GM20431 (cell line): Measurements from ENCODE around the gene ARPIN.

Source experiments
- in situ Hi-C: fragments of 300-500 bp; cut with MseI, MboI; formaldehyde crosslinking; loops from one replicate; pipeline ENCODE4 v1.15.0; 2020; ENCODE audit warnings: low sequenced_read_pairs; ENCODE audit not compliant: unreplicated experiment

Gene ARPIN

GRCh38 chr15:89852342-89852995 lies 60.3 kb downstream of the ARPIN start:
- in situ Hi-C loops = no loop called here

- in situ Hi-C loops = no loop called here
These were observed 60.9 kb downstream of the ARPIN start for GRCh38 chr15:89851673-89852341.

DNA sequence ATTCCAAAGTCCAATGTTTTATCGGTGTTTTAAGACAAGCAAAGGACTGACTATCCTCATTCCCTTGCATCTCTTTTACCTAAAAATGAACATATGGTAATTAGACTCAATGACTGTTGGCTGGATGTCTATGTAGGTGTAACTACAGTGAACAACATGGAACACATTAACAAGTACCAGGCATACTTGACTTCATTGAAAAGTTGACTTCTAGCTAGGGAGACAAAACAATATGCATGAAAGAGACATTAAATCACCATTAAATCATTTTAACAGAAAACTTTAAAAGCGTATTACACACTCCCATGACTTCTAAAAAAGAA lies 63.8 kb downstream of the ARPIN start:
- in situ Hi-C loops = no loop called here

- in situ Hi-C loops = no loop called here
These were observed 65.7 kb downstream of the ARPIN start for GRCh38 chr15:89847101-89847500.

GRCh38 chr15:89845305-89845893 lies 67.4 kb downstream of the ARPIN start:
- in situ Hi-C loops = no loop called here
